Measurements from ENCODE around the gene MYRFL.

GRCh38 chr12:69837657-69838415 is 12.8 kb downstream of the MYRFL start:
- TF ChIP-seq GATA2 (IDR thresholded peaks at IDR 0.05; ENCODE audit: low read depth, low read length) (no peak), GATA3 (IDR thresholded peaks at IDR 0.05; ENCODE audit: low read depth, low read length) (no peak)

Data from SH-SY5Y (cell line).